Dermis blood vessel endothelial cell (primary cell): ENCODE measurements around the gene SRRM2. TPM values are rescaled to one million over a fixed set of nuclear protein-coding genes. Genes with fewer than 3 reads are reported as not detected.

Experiments used
- DNase-seq: peaks from one replicate; pipeline ENCODE4 v3.0.0; 2010
- total RNA-seq: library from RNA; depleted of rRNA; stranded (reverse); fragments of >200 nt; gene quantifications from 2 replicates; pipeline ENCODE4 v1.2.3, GENCODE V29; 2014

SRRM2 gene
- total RNA-seq, result 59.5 and 66.2 TPM in 2 replicates

DNA sequence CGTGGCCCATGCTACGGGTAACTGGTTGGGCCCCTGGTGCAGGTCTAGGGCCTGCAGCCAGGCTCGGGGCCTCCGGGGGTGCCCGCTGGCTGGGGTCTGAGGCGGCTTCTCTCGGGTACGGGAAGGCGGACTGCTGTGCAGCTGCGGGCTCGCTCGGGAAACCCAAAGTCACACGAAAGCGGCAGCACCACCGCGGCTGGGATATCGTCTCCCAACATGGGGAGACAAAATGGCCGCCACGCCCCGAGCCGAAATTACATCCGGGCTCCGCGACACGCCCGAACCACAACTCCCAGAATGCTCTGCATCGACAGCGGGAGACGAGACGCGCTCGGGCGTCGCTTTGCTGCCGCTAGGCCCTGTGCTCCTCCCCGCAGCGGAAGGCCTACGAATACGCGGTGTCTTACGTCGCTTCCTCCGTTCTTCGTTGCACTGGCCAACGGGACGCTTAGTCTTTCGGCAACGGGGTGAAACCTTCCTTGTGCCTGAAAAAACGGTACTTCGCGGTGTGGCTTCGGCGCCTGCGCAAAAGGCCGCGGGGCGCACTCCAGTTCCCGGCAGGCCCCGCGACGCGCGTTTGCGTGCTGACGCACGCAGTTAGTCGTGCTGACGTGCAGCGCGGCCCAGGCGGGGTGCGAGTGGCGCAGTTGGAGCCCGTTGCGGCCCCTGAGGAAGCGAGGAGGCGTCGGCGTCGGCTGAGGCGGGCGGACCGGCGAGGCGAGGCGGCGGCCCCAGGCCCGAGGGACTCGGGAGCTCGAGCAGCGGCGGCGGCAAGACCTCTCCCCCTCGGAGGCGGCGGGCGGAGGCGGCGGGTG is at the start of gene SRRM2:
TSS of gene SRRM2 (plus strand) at position 604 of the 815 bp plus-strand sequence. CDS start 3,727 bp downstream, outside the sequence.
- peak; percentile 97 for DNase-seq

DNA sequence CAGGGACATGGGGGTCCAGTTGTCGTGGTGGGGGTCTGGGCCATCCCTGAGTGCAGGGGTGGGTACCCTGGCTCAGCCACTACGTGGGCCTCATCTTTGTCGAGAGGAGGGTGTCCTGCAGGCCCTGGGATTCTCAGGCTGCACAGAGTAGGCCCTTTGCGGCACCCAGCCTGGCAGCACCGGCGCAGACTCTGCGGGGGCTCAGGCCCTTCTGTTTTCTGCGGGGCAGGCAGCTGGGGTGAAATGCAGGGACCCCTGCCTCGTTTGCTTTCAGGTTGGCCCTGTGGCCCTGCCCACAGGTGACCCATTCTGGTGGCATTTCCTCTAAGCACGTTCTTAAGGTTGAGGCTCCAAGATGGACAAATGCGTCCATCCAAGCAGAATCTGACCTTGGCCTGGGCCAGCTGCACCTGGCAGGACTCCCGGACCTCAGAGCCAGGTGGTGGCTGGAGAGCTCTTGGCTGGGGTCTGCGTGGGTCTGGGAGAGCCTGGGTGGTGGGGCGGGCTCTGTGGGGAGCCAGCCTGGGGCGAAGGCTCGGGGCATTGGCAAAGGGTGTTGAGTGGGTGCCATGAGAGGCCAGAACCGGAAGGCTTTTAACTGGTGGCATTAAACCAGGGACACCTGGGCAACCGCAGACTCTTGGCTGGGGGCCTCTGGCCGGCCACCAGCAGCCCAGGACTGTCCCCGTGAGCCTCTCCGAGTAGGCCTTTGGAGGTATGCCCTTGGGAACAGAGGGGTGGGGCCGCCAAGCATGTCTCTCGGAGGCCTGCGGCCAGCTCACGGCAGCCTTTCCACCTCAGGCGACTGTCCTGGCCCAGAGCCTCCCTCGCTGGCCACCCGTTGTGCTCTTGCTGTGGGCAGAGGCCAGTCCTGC is 49.3 kb upstream of the SRRM2 start:
- DNase-seq, result no peak

DNA sequence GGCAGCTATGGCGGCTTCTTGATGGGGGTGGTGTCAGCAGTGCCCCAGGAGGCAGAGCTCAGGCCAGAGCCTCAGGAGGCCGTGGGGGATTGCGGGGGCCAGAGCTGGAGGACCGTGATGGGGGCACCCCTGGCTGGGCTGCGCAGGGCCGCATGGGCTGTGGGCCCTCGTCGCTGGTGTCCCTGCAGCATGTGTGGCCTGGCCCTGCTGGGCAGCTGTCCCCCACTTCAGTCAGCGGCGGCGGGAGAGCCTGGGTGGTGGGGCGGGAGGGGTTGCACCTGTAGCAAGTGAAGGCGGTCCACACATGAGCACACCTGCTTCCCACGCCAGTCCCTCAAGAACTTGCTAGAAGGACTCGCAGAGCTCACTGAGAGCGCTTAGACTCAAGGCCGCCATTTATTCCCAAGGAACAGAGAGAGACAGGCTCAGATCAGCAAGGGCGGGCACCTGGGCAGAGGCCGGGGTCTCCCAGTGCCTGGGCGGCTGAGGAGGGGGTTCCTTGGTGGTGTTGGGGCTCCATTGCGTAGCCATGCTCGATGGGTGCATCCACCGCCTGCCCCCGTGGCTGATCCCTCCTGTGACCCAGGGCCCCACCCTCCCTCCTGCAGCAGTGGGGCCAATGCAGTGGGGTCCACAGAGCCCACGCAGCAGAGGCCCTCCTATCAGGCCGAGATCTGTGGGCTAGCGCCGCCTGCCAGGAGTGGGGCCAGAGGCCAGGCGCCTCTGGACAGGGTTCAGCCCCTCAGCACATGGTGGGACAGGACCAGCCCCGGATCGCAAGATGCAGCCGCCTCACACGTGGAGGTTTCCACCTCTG is 48.1 kb upstream of the SRRM2 start:
- DNase-seq, result no peak

DNA sequence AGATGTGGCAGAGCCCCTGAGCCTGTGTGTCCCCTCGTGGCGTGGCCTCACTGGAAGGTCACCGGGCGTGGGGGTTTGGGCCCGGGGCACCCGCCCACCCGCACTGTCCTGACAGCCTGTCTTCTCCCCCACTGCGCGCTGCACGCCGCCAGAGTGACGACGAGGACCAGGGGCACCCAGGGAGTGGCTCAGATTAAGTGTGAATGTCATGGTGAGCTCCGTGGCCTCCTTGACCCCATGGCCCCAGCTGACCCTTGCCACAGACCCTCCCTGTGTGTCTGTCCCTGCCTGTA is 47.5 kb upstream of the SRRM2 start:
- DNase-seq, result no peak

DNA sequence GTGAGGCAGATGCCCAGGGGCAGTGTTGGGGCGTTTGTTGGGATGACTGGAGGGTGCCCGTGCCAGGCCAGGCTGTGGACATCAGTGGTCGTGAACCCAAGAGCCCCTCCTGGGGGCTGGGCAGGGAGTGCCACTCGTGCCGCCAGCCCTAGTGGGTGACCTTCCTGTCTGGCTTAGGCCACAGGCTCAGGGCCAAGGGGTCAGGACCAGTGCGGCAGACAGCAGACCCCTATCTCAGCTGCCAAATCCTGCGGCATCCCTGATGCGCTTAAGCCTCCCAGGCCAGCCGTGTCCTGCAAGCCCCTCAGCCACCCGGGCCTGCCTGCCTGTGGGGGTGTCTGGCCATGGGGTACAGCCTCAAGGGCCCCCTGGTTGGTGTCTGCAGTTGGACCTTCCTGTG is 47.1 kb upstream of the SRRM2 start:
- no peak for DNase-seq

DNA sequence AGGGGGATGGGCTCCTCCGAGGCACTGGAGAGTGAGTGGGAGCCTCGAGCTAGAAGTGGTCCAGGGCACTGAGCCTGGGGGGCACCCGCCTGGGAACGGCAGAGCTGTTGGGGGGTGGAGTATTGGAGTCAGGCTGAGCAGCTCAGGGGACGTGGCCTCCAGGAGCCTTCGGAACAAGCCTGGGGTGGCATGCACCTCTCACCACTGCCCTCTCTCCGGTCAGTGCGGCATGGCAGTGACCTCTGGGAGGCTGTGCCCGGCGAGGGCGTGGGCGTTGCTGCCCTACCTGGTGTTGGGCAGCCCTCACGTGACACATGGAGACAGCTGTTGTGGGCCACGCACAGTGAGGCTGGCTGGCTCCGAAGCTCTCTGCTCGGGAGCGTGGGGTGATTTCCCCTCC is 46.4 kb upstream of the SRRM2 start:
- no peak for DNase-seq

DNA sequence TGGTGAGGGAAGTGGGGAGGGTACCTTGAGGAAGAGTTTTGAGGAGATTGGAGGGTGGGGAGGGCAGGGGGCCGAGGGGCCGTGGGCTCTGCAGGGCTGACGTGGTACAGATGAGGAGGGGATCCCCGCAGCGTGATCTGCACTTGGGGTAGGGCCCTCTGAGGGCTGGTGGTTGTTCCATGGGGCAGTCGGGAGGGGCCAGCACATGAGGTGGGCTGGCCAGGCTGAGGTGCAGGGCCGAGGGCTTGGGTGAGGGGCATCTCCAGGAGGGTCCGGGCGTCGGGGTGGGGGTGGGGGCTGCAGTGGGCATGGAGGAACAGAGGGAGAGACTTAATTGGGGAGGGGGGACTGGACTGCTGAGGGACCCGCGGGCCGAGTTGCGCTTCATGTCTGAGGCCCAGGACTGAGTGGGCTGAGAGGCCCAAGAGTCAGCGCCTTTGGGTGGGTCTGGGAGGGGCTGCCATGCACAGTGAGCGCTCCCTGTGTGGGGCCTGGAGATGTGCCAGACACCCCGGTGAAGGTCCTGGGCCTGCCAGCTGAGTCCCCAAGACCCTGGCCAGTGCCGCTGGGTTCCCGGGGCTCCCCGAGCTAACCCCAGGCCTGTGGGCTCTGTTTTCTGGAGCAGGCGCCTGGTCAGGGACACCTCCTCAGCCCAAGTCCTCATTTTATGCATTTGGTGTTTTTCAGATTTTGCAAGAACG is 45.7 kb upstream of the SRRM2 start:
- no peak for DNase-seq

DNA sequence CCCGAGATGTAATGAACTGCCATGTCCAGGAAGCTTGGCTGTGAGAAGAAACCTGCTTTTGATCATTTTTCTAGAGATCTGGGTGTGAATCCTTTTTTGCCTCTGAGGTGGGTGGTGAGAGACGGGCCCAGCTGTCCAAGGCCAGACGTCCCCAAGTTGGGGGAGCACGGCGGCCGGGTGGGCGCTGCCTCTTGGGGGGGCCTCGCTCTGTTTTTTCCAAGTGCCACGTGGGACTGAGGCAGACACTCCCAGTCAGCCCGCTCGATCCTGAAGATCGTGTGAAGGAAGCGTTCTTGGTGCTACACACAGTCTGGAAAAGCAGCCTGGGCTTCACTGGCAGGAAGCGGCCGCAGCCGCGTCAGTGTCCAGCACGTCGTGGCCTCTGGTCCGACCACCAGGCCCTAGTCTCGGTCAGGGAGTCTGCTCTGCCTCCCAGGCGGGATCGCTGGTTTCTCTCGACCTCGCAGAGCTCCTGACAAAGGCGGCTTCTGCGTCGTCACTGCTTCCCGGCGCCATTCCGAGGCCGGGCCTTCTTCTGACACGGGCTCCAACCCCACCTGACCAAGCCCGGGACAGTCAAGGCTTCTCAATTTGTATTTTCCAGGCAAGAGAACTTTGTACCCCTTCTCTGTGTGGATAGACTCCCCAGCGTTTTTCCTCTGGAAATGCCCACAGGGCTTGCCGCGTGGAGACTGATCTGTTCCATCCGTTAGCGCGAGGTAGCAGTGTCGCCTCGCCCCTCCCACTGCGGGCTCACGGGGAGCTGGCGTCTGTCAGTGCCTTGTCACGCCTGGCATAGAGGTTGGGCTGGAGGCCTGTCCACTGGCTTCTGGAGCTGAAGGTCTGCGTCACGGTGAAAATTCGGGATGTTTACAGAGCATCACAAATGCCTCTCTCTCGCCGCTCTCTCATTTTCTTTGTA is 44.8 kb upstream of the SRRM2 start:
- no peak for DNase-seq

DNA sequence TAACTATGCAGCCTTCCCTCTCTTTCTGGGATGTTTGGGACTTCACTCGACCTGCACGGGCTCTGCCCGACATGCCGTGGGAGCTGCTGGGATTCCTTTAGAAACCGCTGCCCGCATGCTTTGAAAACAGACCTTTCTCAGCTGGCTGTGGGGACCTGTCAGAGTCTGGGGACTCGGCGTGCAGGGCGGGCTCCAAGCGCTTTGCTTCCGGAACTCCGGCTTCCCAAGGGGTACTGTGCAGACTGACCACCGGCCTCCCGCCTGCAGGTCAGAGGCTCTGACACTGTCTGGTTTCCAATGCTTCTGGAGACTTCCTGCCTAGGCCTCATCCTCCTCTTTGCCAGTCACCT is 44.2 kb upstream of the SRRM2 start:
- DNase-seq, result no peak

DNA sequence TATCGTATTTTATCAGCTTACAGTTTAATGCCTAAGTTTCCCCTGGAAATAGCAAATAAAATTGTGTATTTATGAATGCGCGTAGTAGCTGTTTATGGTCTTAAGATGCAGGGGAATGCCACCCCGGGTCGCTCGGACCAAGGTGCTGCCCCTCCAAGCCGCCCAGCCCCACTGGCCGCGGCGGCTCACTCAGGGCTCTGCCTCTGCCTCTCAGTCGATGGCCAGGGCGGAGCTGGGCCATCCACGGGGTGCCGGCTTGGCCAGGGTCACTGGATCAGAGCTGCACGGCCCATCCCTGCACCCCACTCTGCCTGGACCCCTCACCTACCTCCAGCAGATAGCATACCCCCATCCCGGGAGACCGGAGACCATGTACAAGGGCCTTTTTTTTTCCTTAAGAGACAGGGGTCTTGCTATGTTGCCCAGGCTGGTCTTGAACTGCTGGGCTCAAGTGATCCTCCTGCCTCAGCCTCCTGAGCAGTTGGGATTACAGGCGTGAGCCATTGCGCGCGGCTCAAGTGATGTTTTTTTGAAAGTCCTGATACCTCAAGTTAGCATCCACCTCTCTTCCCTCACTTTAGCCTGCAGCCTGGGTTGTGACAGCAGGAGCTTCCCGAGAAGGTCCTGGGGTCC is 43.4 kb upstream of the SRRM2 start:
- no peak for DNase-seq

DNA sequence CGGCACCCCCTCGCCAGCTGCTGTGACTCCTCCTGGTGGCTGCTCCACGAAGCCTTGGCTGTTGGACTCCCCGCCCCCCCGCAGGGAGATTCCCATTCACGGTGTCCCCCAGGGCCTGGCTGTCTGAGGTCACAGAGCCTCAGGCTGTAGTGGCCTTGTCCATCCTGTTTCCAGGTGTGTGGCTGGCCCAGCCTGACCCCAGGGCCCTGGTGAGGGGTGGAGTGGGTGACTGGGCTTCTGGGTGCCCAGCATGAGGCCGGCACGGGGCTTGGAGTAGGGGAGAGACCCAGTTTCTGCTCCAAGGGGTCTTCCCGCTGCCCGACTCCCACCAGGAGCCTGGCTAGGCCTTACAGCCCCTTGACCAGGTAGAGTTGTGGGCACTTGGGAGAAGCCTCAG is 42.9 kb upstream of the SRRM2 start:
- DNase-seq, result no peak

DNA sequence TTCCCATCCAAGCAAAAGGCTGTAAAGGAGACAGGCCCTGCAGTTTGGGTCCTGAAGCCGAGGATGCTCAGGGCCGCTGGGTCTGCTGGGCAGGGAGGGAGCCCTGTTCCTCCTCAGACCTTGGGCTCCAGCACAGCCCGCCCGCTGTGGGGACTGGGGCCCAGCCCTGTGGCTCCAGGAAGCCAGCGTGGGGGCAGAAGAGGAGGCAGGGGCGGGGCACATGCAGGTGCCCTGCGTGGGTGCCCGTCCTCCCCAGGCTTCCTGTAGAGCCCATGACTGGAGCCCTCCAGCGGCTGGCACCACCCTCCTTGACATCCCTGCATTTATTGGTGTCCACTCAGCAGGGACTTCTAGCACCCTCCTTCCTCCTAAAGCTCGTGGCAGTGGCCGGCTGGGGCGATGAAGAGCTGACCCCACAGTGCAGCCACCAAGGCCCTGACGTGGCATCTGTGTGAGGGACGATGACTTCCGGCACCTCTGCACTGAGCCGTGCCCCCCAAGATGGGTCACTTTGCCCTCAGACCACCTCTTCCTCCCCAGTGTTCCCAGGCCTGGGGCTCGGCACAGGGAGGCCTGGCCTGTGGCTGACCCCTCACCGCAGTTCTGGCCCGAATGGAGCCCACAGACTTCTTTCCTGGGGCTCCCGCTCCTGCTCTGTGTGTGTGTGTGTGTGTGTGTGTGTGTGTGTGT is 42.3 kb upstream of the SRRM2 start:
- no peak for DNase-seq

DNA sequence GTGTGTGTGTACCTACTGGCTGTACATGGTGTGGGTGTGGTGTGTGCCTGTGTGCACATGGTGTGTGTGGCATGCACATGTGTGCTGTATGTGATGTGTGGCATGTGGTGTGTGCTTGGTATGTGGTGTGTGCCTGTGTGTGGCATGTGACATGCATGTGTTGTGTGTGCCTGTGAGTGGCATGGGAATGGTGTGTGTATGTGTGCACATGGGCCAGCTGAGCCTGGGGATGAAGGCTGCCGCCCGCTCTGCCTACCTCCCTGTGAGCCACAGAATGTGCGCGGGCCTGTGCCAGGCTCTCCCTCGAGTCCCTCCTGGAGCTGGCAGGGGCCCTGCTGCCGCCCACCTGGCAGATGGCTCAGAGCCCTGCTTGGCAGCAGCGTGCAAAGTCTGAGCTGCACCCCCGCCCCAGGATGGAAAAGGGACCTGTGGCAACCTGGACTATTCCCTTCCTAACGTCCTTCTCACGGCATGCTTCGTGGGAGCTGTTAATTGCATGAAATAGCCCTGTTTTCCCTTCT is 41.7 kb upstream of the SRRM2 start:
- no peak for DNase-seq

DNA sequence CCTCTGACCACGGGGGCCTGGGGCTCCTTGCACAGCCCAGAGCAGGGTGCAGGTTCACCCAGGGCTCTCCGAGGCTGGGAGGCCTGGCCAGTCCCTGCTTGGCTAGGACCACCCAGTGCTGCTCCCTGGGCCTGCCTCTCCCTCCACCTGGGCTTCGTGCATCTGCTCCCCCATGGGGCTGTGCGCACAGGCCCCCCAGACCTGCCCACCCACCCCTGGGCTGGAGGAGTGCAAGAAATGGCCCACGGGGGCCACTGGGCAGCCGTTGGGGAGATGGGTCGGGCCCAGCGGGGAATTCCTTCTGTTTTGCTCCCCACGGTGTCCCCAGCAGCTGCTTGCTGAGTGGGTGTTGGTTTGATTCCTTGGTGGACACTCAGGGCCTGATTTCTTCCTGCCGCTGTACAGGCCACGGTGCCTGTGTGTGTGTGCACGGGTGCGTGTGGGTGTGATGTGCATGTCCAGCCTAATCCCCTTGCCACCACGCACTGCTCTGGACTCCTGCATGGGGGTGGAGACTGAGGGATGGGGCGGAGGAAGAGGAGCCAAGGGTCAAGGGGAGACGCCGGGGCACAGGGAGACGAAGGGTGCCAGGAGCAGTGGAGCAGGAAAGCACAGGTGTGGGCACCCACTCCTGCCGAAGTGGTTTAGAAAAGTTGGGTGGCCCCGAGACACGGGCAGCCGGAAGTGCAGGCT is 40.9 kb upstream of the SRRM2 start:
- no peak for DNase-seq

DNA sequence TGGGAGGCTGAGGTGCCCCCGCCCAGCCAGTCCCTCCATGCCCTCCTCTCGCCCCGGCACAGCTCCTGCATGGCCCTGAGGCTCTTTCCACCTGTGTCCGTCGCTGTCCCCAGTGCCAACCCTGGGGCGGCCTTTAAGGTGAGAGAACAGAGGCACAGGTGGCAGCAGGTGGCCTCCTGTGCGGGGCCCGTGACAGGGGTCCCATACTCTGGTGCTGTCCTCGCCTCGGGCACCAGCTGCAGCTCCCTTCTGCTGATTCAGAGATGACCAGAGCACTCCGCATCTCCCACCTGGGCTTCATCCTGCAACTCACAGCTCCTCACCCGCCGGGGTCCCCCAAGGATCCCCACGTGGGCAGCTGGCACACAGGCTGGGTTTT is 40.4 kb upstream of the SRRM2 start:
- DNase-seq, result no peak

DNA sequence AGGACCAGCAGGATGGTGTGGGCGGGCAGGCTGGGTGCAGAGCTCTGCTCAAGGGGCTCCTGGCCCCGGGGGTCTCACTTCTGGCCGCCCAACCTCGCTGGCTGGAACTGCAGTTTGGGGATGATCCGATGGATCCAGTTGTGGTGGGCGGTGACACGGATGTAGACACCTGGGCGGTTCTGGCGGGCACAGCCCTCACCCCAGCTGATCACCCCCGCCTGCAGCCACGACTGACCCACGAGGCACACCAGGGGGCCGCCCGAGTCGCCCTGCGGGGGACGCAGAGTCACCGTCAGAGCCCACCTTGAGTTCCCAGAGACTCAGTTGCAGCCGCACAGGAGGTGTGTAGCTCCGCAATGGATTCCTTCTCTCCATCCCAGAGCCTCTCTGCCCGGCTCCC is 39.9 kb upstream of the SRRM2 start:
- no peak for DNase-seq

DNA sequence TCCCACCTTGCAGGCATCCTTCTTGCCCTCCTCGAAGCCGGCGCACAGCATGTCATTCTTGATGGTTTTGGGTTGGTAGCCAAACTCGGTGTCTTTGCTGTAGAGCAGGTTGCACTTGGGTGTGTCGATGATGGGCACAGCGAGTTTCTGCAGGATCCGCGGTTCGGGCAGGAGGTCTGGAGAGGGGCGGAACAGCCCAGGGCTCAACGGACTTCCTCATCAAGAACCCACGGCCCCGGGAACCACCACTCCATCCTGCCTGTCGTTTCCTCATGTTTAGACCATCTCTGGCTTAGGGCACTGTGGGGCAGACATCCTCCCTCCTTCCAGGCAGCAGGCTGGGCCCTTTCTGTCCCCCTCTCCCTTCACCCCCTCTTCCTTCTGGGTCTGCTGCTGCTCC is 38.9 kb upstream of the SRRM2 start:
- DNase-seq, result no peak

DNA sequence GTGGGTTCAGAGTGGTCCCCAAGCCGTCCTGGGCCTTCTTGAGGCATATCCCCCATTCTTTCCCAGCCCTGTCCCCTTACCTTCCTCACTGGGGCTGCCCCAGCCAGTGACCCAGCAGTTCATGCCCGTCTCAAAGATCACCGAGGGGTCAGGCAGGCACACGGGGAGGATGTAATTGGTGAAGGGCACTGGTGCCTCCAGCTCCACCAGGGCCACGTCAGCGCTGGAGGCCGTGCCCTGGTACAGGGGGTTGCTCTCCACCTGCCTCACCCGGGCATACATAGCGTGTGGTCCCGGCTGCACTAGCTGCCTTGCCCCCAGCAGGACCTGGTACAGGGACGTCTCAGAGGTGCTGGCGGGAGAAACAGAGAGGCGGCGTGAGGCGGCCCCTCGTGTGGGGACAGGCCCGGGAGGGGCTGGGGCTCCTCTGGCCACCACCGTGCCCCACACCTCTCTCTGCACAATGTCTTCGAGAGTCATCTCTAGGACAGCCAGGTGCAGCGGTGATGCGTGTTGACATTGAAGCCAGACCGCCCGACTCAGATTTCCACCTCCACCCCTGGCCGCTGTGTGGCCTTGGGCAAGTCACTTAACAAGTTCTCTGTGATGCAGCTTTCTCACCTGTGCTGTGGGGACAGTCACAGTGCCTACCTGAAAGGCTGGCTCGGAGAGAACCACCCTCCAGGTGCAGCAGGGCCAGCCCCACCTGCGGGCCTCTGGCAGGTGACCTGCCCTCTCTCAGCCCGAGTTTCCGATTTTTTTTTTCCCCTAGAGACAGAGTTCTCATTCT is 38.3 kb upstream of the SRRM2 start:
- DNase-seq, result no peak

DNA sequence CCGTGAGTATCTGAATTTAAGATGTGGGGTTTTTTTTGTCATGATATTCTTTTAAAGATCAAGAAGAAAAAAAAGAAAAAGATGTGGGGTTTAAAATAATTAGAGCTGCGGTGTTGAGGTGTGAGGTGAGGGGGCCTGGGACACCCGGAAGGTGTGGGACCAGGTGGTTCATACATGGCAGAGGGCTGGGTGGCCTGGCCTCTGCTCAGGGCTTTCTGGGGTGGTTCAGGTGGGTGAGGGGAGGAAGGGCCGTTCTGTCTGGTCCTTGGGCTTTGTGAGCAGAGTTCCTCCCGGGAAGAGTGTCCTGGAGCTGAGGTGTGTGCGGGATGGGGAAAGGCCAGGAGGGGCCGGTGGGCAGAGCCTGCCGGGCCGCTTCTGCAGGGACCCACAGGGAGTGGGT is 37.4 kb upstream of the SRRM2 start:
- DNase-seq, result no peak
